A549 (cell line): ENCODE results near the gene RXRA.

Source experiments
- CBX8 ChIP-seq: fragments of 200-600 bp; sonication (generic); IDR thresholded peaks from 2 replicates; pipeline ENCODE4 v1.6.1; 2016
- CHD2 ChIP-seq: fragments of 150-350 bp; IDR thresholded peaks from 2 replicates; pipeline ENCODE4 v1.6.1; 2014; ENCODE audit warnings: low read length; ENCODE audit not compliant: partially characterized antibody
- CTCF ChIP-seq: fragments of >200 bp; sonication (Bioruptor Twin); formaldehyde crosslinking; IDR thresholded peaks from 3 replicates; pipeline ENCODE4 v1.5.1; 2016
- HEYL ChIP-seq: fragments of 250-450 bp; sonication (Bioruptor Pico); IDR thresholded peaks from 2 replicates; pipeline ENCODE4 v1.8.0; 2021; ENCODE audit warnings: mild to moderate bottlenecking, moderate library complexity
- MAFK ChIP-seq: fragments of 450-650 bp; IDR thresholded peaks from 2 replicates; pipeline ENCODE4 v1.6.1; 2014; ENCODE audit not compliant: partially characterized antibody
- MYC ChIP-seq: IDR thresholded peaks from 2 replicates; pipeline ENCODE4 v1.6.1; 2012; ENCODE audit warnings: mild to moderate bottlenecking, inconsistent platforms, low read length, improper control_type of control experiment, borderline replicate concordance
- NPAS2 ChIP-seq: fragments of 250-450 bp; sonication (Bioruptor Pico); IDR thresholded peaks from 2 replicates; pipeline ENCODE4 v1.8.0; 2022; ENCODE audit warnings: mild to moderate bottlenecking, moderate library complexity, borderline replicate concordance
- POLR2A ChIP-seq: IDR thresholded peaks from 2 replicates; pipeline ENCODE4 v1.6.1; 2012; ENCODE audit warnings: mild to moderate bottlenecking, low read length
- POLR2AphosphoS2 ChIP-seq: conservative IDR thresholded peaks from 2 replicates; pipeline ENCODE4 v1.6.1; 2012; ENCODE audit warnings: low read length, improper control_type of control experiment, inconsistent platforms
- TP53 ChIP-seq: fragments of 250-450 bp; sonication (Bioruptor Pico); IDR thresholded peaks from 2 replicates; pipeline ENCODE4 v1.5.0; 2021; ENCODE audit warnings: mild to moderate bottlenecking, moderate library complexity
- ZSCAN20 ChIP-seq: fragments of 250-450 bp; sonication (Bioruptor Pico); IDR thresholded peaks from 2 replicates; pipeline ENCODE4 v1.8.0; 2022; ENCODE audit warnings: mild to moderate bottlenecking, moderate library complexity
- TF ChIP-seq, protein P1 (sequence below): IDR thresholded peaks from 2 replicates; pipeline ENCODE4 v1.6.1; 2012
- TF ChIP-seq, protein P2 (sequence below): IDR thresholded peaks from 2 replicates; pipeline ENCODE4 v1.6.1; 2012; ENCODE audit warnings: low read depth, borderline replicate concordance

DNA sequence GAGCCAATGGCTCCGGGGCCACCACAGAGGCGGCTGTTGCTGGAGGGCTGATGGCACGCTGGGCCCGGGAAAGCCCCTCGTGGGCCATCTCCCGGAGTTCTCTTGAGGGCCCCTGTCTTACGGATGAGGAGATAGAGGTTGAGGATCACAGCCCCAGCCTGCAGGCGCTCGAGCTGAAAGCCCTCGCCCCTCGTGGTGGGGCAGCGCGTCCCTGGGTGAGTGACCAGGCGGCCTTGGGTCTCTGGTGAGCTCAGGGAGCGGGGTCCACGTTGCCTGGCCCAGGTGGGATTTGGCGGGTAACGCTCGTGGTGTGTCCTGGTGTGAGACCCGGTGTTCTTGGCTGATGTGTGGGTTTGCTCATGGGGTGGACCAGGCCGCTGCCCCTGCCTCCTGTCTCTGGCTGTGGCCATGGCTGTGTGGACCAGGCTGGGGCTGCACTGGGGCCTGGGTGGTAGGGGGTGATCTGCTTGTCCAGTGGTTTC is 38.9 kb downstream of the RXRA start:
- TF ChIP-seq CTCF (no peak), POLR2AphosphoS2 (no peak), MAFK (no peak), CBX8 (no peak), MYC (no peak), POLR2A (no peak), NPAS2 (CRISPR knock-in tag) (no peak), HEYL (no peak), TP53 (no peak), ZSCAN20 (CRISPR knock-in tag) (no peak), CHD2 (no peak)
- TF ChIP-seq, protein P1, sequence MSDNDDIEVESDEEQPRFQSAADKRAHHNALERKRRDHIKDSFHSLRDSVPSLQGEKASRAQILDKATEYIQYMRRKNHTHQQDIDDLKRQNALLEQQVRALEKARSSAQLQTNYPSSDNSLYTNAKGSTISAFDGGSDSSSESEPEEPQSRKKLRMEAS: no peak
- TF ChIP-seq, protein P2, sequence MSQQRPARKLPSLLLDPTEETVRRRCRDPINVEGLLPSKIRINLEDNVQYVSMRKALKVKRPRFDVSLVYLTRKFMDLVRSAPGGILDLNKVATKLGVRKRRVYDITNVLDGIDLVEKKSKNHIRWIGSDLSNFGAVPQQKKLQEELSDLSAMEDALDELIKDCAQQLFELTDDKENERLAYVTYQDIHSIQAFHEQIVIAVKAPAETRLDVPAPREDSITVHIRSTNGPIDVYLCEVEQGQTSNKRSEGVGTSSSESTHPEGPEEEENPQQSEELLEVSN: no peak
